Measurements from ENCODE around the gene ADA. TPM values are rescaled to one million over a fixed set of nuclear protein-coding genes. Genes with fewer than 3 reads are reported as not detected.

ADA gene
- total RNA-seq, 2 donors from 2014 or later: 12.8 to 15.9 TPM

- Mint-ChIP-seq H3K27ac (peak overlapping the region; percentile 41), H3K27me3 (ENCODE audit: insufficient read depth) (peaks cover 21% of the 10 kb centered on the region)
Observed at GRCh38 chr20:44613575-44613974, 37.9 kb downstream of the ADA start.

GRCh38 chr20:44610313-44610962 lies 41.1 kb downstream of the ADA start:
- H3K4me3 Mint-ChIP-seq: no peak overlapping the region

More at GRCh38 chr20:44613575-44613974, 37.9 kb downstream of the ADA start:
- no peak overlapping the region for H3K4me3 ChIP-seq (ENCODE audit: low read length)
- H3K9ac ChIP-seq (ENCODE audit: extremely low read depth, low read length, poor library complexity, severe bottlenecking): no peak overlapping the region
- 95 to 96% methylated on average over 5 of the region's 5 CpGs for WGBS, 2 experiments (ENCODE audit: insufficient coverage in 1 of 2, insufficient read length in 1 of 2)
- no peaks in the 10 kb centered on the region for H3K27me3 ChIP-seq (ENCODE audit: control insufficient read depth, insufficient read depth, low read length, poor library complexity, severe bottlenecking)
- no peak overlapping the region for H3K4me3 Mint-ChIP-seq
- no peaks in the 10 kb centered on the region for H3K9me3 ChIP-seq (ENCODE audit: control insufficient read depth, low read length)
- H3K4me1 ChIP-seq (ENCODE audit: control insufficient read depth, insufficient read depth, low read length): peaks cover 7% of the 10 kb centered on the region
- peaks cover 43% of the 10 kb centered on the region for H3K36me3 Mint-ChIP-seq (ENCODE audit: low read depth)
- H3K4me1 Mint-ChIP-seq: peaks cover 18% of the 10 kb centered on the region
- no peak for TF ChIP-seq CTCF (conservative IDR thresholded peaks at IDR 0.05)
- H3K27ac ChIP-seq (ENCODE audit: low read depth, low read length): no peak overlapping the region
- peaks cover 49% of the 10 kb centered on the region for H3K36me3 ChIP-seq (ENCODE audit: control insufficient read depth, insufficient read depth, low read length)
- H3K9me3 Mint-ChIP-seq: no peaks in the 10 kb centered on the region
- DNase-seq: no peak

GRCh38 chr20:44609516-44610312 lies 41.8 kb downstream of the ADA start:
- Histone ChIP-seq H3K9me3 (ENCODE audit: control insufficient read depth, low read length) (peaks cover 10% of the 10 kb centered on the region), H3K4me1 (ENCODE audit: control insufficient read depth, insufficient read depth, low read length) (peaks cover 7% of the 10 kb centered on the region), H3K36me3 (ENCODE audit: control insufficient read depth, insufficient read depth, low read length) (peaks cover 31% of the 10 kb centered on the region), H3K27ac (ENCODE audit: low read depth, low read length) (no peak overlapping the region), H3K9ac (ENCODE audit: extremely low read depth, low read length, poor library complexity, severe bottlenecking) (peak overlapping the region; percentile 16), H3K4me3 (ENCODE audit: low read length) (no peak overlapping the region), H3K27me3 (ENCODE audit: control insufficient read depth, insufficient read depth, low read length, poor library complexity, severe bottlenecking) (no peaks in the 10 kb centered on the region)
- 47% methylated on average over 24 to 25 of the region's 25 CpGs for WGBS, 2 experiments (ENCODE audit: insufficient coverage in 1 of 2, insufficient read length in 1 of 2)
- H3K27ac Mint-ChIP-seq: peak overlapping the region; percentile 81
- no peaks in the 10 kb centered on the region for H3K9me3 Mint-ChIP-seq
- no peaks in the 10 kb centered on the region for H3K27me3 Mint-ChIP-seq (ENCODE audit: insufficient read depth)
- H3K4me3 Mint-ChIP-seq: peak overlapping the region; percentile 18
- H3K4me1 Mint-ChIP-seq: peaks cover 13% of the 10 kb centered on the region
- peak; percentile 98 for TF ChIP-seq CTCF (conservative IDR thresholded peaks at IDR 0.05)
- peak; percentile 98 for DNase-seq
- H3K36me3 Mint-ChIP-seq (ENCODE audit: low read depth): peaks cover 28% of the 10 kb centered on the region

More at GRCh38 chr20:44610313-44610962, 41.1 kb downstream of the ADA start:
- H3K27me3 ChIP-seq (ENCODE audit: control insufficient read depth, insufficient read depth, low read length, poor library complexity, severe bottlenecking): no peaks in the 10 kb centered on the region
- H3K9me3 ChIP-seq (ENCODE audit: control insufficient read depth, low read length): peaks cover 10% of the 10 kb centered on the region
- H3K4me3 ChIP-seq (ENCODE audit: low read length): no peak overlapping the region
- Mint-ChIP-seq H3K27me3 (ENCODE audit: insufficient read depth) (peaks cover 3% of the 10 kb centered on the region), H3K27ac (no peak overlapping the region), H3K9me3 (no peaks in the 10 kb centered on the region), H3K4me1 (peaks cover 13% of the 10 kb centered on the region), H3K36me3 (ENCODE audit: low read depth) (peaks cover 28% of the 10 kb centered on the region)
- 33% methylated on average over 1 of the region's 1 CpG; no CpG with 5 or more reads in 1 of the 2 experiments for WGBS, 2 experiments (ENCODE audit: insufficient coverage in 1 of 2, insufficient read length in 1 of 2)
- no peak overlapping the region for H3K9ac ChIP-seq (ENCODE audit: extremely low read depth, low read length, poor library complexity, severe bottlenecking)
- H3K4me1 ChIP-seq (ENCODE audit: control insufficient read depth, insufficient read depth, low read length): peaks cover 7% of the 10 kb centered on the region
- no peak for DNase-seq
- peaks cover 32% of the 10 kb centered on the region for H3K36me3 ChIP-seq (ENCODE audit: control insufficient read depth, insufficient read depth, low read length)
- H3K27ac ChIP-seq (ENCODE audit: low read depth, low read length): no peak overlapping the region
- no peak for TF ChIP-seq CTCF (conservative IDR thresholded peaks at IDR 0.05)
